RPMI7951 (cell line): ENCODE results near the gene PAPOLB. TPM values are rescaled to one million over a fixed set of nuclear protein-coding genes. Genes with fewer than 3 reads are reported as not detected.
A peak's percentile ranks its signal among the peaks of the same experiment; 100 is the strongest.
"Not testable (repeated sequence)": the region's sequence is repeated elsewhere in the genome, so short reads cannot be mapped to it uniquely, and the experiment has no call there.

Source experiments
- DNase-seq: peaks from one replicate; pipeline ENCODE4 v3.0.0-alpha.2; 2012; ENCODE audit warnings: low read depth
- total RNA-seq: library from RNA; depleted of rRNA; stranded (reverse); fragments of >200 nt; shearing (Covaris generic); gene quantifications from 2 replicates; pipeline ENCODE4 v1.2.3, GENCODE V29; 2014; rRNA removed

The PAPOLB gene
- total RNA-seq = not detected in 2 replicates

DNA sequence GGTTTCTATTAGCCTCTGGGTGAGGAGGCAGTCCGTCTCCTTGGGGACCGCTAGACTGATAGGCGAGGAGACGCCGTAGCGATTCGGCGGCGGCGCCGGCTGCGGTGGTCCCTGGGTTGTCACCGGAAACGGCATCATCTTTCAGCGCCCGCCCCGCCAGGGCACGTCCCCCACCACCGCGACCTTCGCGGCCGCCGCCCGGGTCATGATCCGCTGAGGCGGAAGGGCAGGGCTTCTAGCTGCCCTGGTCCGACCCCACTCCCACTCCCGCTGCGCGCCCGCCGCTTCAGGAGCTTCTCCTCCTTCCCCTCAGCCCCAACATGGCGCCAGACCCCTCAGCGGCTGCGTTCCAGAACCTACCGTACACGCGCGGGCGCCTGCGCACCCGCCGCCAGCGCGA, at the start of gene PAPOLB:
Gene PAPOLB, minus strand, starts transcription at position 358 of the 400 bp plus-strand sequence. Its CDS starts 220 bp downstream, at position 138.
- no peak for DNase-seq

DNA sequence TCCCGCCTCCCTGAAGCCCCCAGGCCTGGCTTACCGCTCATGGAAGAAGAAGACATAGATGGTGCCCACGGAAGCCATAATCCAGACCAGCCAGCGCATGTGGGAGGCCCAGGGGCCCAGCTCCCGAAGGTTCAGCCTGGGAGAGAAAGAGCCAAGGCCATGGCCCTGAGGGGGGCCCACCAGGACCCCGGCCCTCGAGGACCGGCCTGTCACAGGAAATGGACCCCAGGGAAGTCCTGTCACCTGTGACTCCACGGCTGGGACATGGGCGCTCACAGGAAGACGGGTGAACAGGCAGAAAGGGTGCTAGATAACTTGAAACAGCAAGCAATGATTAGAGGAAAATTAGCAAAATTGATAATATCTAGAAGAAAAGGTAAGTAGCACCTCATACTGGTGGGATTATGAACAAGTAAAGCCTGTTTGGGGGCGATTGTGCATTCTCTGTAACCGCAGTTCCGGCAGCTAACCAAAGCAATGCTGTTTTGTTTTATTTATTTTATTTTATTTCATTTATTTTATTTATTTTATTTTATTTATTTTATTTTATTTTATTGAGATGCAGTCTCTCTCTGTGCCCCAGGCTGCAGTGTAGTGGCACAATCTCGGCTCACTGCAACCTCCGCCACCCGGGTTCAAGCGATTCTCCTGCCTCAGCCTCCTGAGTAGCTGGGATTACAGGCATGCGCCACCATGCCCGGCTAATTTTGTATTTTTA, 49.4 kb upstream of the PAPOLB start:
- DNase-seq = no peak

DNA sequence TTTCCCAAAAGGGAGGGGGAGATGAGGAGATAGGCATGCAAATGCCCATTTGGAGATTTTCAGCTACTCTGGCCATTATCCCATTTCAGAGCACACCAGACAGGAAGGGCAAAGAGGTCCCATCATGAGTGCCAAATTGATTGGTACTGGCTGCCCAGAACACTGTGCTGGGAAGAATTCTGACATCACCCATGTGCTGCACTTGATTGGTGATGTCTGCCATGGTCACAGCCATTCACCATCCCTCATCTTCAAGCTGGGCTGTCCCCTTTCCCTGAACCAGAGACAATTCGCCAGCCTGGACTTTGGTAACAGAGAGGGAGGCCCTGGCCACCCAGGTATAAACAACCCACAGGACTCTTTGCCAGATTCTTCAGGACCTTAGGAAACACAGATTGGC, 44.9 kb upstream of the PAPOLB start:
- no peak for DNase-seq

DNA sequence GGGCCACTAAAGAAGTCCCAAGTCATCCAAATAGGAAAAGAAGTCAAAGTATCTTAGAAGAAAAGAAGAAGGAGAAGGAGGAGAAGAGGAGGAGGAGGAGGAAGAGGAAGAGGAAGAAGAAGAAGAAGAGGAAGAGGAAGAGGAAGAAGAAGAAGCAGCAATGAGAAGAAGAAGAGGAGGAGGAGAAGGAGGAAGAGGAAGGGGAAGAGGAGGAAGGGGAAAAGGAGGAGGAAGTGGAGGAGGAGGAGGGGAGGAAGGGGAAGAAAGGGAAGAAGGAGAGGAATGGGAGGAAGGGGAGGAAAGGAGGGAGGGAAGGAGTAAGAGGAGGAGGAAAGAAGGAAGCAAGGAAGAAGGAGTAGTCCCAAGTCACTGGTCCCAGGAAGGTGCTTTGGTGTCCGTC, 43.3 kb upstream of the PAPOLB start:
- no peak for DNase-seq

DNA sequence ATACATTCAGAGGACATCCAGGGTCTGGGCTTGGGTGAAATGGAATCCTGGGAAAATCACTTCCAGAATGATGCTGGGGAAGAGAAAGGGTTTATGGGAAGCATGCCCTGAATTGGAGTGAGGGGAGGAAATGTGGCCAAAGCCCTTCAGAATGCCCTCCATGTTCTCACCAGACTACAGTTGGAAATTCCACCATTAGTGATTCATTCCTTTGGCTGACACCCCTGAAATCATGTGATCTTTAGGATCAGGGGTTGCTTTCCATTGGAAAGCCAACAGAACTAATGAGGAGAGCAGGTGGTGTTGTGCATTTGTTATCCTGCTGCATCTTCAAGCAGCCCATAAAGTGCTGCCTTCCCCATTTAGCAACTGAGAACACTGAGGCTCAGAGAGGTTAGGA, 42.5 kb upstream of the PAPOLB start:
- no peak for DNase-seq

DNA sequence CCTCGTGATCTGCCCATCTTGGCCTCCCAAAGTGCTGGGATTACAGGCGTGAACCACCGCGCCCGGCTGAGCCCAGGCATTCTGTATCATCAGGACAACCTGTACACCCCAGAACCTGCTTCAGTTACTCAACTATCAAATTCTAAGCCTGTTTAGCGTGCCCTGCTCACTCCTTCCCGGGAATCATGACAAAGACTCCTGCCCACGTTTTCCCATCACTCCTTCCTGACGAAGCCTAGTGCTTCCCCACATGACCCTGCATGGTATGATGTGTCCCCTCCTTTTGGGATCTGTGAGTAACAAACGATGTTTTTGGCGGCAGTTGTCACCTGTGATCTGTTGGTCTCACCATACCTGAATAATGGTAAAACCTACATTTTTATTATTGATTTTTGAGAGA, 33.9 kb upstream of the PAPOLB start:
- no peak for DNase-seq

DNA sequence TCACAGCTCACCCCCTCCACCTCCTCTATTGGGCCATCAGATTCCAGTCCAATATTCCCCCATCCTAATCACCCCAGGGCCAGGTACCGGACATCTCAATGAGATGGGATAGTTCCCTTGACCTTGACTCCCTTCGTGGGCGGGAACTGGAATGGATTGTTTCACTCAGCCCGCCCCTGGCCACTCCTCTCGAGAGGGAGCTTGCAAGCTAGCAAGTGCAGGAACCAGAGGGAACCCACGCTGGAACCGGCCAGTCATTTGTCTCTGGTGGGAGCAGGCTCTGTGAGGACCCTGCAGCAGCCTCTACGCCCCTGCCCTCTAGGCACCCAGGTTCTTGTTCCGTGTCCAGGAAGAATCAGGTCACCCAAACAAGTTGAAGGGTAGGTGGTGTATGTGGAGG, 32.7 kb upstream of the PAPOLB start:
- no peak for DNase-seq

DNA sequence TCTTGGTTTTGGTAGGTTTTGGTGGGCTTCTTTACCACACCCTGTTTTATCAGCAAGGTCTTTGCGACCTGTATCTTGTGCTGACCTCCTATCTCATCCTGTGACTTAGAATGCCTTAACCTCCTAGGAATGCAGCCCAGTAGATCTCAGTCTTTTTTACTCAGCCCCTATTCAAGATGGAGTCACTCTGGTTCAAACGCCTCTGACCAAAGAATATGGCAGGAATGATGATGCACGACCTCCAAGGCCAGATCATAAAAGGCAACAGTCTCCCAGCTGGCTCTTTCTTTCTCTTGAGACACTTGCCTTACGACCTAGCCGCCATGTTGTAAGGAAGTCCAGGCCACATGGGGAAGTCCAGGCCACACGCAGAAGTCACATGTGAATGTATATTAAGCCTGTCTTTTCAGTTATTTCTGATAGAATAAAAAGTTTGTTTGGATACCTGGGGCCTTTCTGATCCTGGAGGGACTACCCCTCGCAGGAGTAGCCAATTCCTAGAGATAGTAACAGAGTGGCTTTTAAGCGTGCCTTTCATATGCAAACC, 32.2 kb upstream of the PAPOLB start:
- DNase-seq = no peak

DNA sequence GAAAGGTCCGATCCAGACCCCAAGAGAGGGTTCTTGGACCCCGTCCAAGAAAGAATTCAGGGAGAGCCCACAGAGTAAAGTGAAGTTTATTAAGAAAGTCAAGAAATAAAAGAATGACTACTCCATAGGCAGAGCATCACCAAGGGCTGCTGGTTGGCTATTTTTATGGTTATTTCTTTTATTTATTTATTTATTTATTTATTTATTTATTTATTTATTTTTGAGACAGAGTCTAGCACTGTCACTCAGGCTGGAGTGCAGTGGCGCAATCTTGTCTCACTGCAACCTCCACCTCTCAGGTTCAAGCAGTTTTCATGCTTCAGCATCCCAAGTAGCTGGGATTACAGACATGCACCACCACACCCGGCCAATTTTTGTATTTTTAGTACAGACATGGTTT, 31.4 kb upstream of the PAPOLB start:
- DNase-seq = not testable (repeated sequence)

DNA sequence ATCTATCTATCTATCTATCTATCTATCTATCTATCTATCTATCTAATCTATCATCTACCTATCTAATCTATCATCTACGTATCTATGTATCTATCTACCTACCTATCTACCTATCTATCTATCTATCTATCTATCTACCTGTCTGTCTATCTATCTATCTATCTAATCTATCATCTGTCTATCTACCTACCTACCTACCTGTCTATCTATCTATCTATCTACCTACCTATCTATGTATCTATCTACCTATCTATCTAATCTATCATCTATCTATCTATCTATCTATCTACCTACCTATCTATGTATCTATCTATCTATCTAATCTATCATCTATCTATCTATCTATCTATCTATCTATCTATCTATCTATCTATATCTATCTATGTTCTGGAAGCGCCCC, 29.7 kb upstream of the PAPOLB start:
- not testable (repeated sequence) for DNase-seq

DNA sequence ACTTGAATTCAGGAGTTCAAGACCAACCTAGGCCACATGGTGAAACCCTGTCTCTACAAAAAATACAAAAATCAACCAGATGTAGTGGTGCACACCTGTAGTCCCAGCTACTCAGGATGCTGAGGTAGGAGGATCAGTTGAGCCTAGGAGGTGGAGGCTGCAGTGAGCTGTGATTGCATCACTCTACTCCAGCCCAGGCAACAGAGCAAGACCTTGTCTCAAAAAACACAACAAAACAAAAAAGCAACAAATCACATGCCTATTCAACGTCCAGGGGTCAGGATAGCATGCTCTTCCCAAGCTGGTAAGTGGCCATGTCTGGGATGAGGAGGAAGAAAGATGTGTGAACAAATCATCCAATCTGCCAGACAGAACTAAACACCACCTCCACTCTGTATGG, 27.9 kb upstream of the PAPOLB start:
- no peak for DNase-seq

DNA sequence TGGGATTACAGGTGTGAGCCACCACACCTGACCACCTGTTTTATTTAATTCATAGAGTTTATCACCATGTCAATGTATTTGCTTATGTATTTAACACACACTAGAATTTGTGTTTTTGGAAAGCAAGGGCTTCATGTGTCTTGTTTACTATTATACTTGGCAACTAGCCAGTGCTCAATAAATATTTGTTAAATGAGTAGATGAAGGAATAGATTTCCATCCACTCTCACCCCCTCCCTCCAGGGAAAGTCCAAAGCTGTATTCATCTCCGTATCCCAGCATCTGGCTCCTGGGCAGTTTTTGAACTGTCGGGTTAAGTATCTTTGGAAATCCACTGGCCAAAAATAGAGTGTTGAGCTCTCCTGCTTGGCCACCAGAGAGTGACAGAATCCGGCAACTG, 26.3 kb upstream of the PAPOLB start:
- DNase-seq = no peak

DNA sequence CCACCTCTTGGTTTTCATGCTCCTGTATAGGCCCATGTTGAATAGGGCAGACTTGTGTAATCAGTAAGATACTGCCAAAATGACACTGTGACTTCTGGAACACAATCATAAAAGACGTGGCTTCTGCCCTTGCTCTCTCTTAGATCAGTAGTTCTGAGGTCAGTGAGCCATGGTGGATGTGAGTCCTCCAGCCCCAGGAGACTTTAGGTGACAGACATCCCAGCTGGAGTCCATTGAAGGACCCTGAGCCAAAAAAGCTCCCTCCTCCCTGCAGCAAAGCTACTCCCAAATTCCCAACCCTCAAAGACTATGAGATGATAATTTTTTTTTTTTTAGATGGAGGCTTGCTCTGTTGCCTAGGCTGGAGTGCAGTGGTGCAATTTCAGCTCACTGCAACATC, 24.8 kb upstream of the PAPOLB start:
- no peak for DNase-seq

DNA sequence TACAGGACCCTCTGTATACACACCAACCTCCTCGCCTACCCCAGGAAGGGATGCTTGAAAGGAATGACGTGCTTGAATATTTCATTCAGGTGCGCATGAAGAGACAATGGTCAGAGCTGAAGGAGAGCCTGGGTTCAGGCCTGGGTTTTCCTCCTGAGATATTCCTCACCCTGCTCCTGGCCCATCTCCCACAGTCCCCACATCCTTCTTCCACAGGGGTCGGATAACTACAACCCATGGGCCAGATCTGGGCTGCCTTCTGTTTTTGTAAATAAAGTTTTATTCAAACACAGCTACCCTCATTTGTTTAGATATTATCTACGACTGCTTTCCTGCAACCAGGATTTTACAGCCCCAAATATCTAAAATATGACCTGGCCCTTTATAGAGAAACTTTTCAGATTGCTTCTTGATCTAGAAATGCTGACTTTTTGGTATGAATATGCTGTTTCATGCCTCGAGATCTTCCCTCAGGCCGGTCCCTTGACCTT, 23.5 kb upstream of the PAPOLB start:
- DNase-seq = no peak

DNA sequence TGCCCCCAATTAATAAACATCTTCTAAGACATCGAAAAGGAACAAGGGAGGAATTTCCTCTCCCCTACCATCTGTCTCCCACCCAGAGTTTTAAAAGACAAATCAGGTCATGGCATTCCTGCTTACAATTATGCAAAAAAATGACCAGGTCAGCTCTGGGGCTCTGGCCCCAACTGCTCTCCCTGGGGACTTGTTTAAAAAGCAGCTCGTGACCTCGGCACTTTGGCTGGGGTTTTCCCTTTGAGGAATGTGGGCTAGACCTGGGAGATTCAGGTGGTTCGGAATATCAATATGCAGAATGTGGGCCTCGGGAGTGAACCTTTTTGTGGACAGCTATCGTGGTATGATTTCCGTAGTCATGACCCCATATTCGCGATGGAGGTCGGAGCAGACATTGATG, 22.3 kb upstream of the PAPOLB start:
- no peak for DNase-seq

DNA sequence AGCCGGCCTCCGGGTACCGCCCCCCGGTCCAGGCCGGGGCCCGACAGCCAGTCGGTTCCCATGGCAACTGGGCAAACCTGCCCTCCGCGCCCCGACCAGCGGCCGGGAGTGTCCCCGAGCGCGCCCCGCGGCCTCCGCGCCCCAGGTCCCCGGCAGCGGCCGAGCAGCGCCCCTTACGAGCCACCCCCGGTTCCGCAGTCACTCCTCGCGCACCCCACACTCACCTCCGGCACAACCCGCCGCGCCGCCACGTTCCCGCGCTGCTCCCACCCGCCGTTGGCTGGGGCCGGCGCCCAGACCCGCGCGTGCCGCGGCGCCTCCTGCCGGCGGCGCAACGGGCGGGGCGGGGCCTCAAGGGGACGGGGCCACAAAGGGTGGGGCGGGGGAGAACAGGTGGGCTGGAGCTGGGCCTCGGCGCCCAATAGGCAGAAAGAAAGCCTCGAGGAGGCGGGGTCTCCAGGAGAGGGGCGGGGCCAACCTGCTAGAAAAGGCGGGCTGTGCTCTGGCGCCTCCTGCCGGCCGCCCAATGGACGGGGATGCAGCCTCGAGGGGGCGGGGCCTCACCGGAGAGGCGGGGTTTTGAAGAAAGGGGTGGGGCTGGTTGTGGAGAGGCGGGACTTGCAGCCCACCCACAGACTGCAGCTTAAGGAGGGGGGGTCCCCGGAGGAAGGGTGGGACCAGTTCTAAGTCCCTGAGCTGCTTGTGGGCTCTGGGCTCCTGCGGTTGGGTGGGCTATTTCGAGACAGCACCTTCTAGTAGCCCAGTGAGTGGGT, 21.7 kb upstream of the PAPOLB start, which contains the start of gene RADIL:
Gene RADIL, minus strand, starts transcription at position 345 of the 773 bp plus-strand sequence. CDS start 5,577 bp downstream, outside the sequence.
- peak; percentile 31 for DNase-seq

DNA sequence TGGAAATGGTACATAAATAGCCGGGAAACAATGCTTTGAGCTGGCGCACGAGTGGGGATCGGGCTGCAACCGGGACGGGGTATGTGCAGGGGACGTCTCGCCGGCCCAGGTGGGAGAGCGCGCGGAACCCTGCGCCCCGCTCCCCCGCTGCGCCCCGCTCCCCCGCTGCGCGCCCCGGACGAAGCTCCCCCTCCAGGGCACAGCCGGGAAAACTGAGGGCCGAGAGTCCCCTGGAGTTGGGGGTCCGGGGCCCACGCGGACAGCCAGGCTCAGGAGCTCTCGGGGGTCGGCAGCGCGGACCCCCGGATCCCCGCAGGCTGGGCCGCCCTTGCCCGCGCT, 21.2 kb upstream of the PAPOLB start:
- no peak for DNase-seq

DNA sequence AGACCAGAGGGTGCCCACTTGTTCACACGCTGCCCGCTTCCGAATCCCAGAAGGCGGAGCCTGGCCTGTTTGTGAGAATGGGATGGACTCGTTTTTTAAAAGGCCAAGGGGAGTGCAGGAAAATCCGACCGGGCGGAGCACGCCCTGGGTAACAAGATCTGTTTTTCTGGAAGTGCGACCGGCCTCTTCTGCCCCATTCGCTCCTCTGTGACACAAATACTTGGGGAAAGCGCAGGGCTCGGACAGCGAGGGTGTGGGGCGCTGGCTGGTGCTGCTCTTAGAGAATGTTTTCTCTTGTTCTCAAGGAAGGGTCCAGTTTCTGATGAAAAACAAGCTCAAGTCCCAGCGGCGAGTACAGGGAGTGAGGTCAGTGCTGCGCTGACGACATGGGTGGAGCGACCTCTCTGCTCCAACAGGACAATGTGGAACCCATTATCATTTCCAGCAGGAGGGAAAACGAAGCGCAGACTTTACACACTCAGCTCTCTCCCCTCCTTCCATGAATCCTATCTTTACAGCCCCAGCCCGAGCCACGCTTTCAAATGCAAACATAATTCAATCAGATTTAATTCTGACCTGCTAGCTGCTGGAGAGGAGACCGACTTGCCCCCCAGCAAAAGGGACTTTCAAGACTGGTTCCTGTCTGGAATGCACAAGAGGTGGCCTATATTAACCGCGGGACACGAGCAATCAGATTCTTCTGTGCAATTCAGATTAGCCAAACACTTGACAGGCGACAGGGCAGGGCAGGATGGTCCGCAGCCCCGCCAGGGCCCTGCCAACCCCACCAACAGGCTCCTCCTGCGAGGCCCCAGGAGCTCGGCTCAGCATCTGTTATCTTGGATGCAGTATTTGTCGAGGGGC, 20.6 kb upstream of the PAPOLB start:
- no peak for DNase-seq

DNA sequence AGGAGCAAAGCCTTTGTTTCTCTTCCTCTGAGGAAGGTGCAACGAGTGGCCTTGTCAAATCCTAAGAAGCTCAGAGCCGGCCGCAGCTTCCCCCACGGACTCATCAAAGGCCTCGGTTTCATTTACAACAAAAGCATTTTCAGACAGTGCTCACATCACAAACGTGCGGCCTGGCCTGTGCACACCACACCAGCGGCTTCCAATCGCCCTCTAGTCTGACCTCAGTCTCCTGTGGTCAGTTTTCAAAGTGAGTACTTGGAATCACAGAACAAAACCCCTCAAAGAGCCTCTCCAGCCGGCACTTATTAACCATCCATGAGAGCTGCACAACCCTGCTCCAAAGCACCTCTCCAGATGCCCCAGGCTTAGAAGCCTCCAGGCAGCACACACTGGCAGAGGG, 18.4 kb upstream of the PAPOLB start:
- DNase-seq = no peak

DNA sequence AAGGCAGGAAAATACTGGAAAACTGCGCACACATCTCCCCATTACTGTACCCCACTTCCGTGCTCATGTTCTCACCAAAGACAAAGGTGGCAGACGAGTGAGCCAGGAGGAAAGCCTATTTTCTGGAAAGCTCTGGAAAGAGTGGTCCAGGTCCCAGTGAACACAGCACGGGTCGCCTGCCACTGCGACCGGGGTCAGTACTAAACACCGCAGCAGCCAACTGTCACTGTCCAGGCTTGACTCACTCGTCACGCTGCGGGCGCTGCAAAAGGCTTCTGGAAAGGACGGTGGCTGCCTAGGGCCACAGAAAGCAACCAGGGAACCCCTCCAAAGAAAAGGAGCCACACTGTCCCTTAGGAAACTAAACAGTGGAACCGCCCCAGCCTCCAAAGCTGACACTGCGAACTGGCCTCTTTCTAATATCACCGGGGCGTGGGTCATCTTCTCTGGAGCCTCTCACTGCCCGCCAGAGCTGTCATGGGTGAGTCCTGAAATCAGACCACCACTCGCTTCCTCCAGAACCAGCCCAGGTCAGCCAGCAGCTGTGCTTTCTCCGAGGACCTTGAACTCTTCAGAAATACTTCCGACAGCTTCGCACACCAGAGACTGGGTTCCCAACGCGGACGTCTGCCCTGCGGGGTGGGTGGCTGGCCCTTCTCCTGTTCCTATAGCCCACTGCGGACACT, 17.7 kb upstream of the PAPOLB start:
- DNase-seq = no peak
